GM21717 (cell line): ENCODE data around the gene CBS.
"Not testable (repeated sequence)": the region's sequence is repeated elsewhere in the genome, so short reads cannot be mapped to it uniquely, and the experiment has no call there.

Experiments used
- ATAC-seq: cut with Tn5 transposase; IDR thresholded peaks from one replicate; pipeline ENCODE4 v1.9.1; 2021; ENCODE audit warnings: mild to moderate bottlenecking, moderate library complexity; ENCODE audit not compliant: unreplicated experiment

The CBS gene

DNA sequence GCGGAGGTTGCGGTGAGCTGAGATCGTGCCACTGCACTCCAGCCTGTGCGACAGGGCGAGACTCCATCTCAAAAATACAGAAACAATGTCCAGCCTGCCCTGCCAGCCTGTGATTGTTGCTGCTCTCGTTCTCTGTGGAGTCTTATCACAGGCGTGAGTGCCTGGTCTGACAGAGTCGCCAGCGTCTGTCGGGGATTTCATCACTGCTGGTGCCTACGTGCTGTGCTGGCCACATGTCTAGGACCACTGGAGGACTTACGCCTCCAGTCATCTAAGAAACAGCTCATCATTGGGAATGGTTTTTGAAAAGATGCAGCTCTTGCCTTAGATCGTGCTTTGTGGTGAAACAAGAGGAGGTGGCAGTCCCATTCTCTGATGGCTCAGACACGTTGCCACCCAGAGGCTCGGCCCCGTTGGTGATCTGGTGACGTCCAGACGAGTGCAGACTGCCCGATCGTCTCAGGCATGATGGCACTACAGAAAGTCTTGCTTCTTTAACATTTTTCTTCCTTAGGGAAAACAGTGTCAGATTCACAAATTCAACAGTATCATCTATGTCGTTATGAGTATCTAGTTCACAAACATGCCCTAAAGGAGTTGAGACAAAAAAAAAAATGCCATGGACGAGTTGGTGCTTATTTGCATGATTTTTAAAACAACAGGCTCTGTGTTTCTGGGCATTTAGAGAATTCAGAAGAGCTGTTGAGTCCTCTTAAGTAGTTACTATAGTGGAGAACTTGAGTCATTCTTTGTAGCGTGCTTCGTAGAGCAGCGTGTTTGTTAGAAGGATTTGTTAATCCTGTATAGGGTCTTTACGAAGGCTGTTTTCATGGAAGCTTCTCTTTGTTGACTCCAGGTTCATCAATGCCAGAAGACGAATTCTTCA is 47.5 kb downstream of the CBS start:
- ATAC-seq: no peak

DNA sequence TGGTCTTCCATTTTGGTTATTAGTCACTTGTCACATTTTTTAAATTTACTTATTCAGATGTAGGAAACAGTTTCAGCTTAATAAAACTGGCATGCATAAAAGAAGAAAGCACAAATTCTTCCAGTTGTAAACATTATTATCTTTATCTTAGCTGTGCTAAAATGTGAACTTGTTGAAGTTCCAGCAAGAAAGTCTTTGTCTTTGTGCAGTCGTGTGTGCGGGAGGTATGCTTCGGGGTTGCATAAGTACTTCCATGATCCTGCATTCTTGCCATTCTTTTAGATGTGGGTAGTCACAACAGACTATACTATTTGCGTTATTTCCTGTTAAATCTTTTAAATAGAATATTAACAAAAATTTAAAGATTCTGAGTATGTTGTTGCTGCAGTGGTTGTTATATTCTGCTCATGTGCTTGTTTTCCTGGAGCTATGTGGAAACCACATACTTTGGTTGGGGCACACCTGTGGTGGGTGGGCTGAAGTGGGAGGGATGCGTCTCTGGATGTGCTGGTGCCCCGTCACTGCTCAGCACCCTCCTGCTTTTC is 49.9 kb downstream of the CBS start:
- ATAC-seq: no peak

DNA sequence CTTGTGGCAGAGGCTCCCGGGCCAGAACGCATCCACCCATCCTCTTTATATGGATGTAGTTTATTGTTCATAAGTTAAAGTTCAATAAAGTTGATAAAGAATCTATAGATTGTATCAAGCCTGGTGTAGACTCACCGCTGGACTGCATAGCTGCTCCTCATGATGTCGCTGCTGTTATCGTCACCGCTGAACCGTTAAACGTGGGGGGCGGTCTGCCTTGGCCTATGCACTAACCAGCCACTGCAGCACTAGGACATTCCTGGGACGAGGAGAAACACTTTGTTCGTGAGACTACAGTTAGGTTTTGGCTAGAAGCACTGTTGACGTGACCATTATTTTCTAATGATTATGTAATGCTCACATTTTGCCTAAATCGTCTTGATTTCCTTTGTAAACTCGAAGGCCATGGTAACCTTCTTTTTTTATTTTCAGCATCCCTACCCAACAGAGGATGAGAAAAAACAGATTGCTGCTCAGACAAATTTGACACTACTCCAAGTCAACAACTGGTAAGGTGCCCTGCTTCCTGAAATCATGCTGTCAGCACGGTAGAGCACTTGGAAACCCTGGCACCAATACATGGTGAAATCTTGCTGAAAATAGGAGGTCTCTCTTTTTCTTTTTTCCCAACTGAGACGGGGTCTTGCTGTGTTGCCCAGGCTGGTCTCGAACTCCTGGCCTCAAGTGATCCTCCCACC is 51.0 kb downstream of the CBS start:
- ATAC-seq: no peak

DNA sequence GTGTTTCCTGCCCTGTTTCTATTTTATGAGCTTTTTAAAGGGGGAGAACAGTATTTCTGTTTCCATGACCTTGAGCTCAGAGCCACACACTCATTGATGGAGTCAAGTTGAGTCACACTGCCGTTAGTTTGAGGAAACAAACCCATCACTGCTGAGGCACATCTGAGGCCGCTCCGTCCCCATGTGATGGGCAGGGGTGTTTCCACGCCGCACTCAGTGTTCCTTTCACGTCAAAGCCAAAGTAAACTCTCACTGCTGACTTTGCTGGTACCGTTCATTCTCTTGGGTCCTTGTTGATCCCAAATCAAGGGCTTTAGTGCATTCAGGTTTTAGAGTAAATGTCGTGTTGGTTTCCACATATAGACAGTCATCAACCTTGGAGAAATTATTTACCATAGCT is 52.5 kb downstream of the CBS start:
- no peak for ATAC-seq

DNA sequence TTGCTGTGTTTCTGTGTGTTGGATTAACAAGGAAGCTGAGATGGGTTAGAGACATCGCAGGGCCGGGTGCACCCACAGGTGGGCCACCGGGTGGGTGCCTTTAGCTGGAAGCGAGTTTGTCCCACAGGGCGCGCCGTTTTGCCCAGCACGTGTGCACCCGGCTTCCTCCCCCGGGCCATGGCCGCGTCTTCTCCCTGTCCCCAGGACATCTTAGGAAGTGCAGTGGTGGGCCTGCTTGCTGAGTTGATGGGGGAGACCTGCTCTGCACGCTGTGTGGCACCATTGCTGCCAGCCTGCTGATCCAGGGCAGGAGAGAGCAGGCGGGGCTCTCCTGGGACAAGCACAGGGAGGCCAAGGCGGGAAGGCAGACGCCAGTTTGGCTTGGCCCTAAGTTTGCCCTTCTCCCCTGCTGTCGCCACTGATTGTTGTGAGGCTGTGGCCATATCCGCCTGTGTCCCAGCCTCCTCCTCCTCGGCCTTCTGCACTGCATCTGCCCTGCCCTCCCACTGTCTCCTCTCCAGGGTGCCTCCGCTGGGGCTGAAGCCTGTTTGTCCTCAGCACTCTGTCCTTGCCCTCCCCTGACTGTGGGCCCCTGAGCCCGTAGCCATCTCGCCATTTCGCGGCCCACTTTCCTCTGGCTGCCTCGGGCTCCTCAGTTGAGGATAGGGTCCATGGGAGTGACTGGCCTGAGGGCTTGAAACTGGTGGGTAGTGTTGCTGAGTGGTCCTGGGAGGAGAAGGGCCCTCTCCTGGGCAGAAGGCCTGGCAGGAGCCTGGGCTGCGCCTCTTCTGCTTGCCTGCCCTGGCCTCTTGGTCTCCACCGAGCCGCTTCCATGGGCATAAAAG is 53.7 kb downstream of the CBS start:
- ATAC-seq: no peak

DNA sequence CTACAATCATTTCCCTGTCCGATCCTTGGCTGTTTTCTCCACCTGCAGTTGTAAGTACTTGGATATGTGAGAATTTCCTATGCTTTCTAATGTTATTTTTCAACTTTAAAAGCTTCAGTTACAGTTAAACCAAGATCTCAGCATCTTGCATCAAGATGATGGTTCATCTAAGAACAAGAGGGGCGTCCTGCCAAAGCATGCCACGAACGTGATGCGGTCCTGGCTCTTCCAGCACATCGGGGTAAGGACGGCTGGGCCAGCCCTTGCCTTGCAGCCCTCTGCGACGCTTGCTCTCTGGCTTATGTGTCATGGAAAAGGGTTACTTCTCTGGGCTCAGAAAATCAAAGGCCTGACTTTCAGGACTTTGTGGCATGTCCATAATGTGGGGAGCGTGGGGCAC is 54.4 kb downstream of the CBS start:
- no peak for ATAC-seq

DNA sequence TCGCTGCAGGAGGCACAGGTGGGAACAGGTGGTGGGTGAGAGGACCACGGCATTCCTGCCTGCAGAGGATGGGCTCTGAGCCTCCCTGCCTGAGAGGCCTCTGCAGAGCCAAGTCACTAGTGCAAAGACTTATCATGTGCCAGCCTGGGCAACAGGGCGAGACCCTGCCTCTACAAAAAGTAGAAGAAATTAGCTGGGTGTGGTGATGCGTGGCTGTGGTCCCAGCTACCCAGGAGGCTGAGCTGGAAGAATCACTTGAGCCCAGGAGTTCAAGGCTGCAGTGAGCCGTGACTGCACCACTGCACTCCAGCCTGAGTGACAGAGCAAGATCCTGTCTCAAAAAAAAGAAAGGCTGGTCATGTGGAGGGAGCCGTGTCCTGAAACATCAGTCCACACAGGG is 54.9 kb downstream of the CBS start:
- ATAC-seq: no peak

DNA sequence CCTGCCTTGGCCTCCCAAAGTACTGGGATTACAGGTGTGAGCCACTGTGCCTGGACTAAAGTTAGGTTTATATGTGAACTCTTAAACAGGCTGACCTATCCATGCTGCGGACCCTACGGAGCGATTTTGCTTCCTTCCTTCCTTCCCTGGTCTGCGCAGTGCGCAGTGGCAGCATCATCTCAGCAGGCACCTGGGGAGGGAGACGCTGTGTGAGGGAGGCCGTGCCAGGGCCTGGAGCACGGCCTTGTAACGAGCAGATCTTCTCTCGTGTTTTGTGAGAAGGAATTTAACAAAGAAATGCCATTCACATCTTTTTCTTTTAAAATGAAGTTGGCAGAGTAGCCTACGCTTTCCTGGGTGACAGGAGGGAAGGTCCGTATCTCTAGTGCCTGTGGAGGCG is 55.5 kb downstream of the CBS start:
- no peak for ATAC-seq

DNA sequence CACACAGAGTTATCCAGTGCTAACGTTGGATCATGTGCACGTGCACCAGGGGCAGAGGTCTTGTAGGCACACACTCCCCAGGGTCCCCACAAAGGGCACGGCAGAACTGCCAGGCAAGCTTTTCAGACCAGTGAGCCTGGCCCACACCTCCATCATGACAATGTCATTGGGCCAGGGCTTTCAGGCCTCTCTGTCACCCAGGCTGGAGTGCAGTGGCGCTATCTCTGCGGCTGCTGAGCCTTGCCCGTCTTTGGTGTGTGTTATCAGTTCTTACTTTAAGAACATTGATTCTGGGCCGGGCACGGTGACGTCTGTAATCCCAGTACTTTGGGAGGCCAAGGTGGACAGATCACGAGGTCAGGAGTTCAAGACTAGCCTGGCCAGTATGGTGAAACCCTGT is 57.1 kb downstream of the CBS start:
- ATAC-seq: no peak

DNA sequence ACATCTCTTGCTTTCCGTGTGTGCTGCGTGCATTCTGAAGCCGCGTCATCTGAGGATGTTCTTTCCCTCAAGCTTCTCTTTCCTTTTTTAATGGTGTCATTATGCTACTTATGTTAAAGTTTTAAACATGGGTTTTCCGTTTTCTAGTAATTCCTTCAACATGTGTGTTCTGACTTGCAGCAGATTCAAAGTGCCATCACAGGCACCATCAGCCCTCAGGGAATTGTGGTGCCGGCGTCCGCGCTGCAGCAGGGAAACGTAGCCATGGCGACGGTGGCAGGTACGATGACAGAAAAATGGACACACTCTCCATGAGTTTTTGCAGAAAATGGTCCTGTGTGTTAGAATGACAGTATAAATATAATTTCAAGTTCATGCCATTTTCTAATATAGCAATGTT is 58.9 kb downstream of the CBS start:
- ATAC-seq: no peak

DNA sequence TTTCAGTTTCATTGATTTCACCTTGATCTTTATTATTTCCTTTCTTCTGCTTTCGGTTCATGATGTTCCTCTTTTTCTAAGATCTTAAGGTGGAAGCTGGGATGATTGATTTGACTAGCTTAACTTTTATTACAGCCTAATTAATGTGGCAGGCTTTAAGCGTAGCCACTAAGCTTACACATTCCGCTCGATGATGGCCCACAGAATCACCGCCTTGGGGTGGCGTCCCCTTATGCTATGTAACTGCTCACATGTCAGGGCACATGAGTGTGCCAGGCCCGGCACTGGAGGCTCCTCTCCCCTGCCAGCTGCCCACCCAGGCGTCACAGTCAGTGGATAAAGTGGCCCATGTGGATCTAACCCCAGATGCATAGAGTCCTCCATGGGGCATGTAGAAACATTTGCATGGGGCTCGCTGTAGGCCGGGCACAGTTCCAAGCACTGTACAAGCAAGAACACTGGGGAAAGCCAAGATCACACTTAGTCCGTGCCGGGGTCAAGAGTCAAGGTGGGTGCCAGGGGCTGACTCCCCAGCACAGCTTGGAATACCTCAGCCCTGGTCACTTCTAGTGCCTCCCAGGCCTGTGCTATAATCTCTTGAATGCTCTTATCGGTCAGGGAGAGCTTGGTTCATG is 59.6 kb downstream of the CBS start:
- no peak for ATAC-seq

DNA sequence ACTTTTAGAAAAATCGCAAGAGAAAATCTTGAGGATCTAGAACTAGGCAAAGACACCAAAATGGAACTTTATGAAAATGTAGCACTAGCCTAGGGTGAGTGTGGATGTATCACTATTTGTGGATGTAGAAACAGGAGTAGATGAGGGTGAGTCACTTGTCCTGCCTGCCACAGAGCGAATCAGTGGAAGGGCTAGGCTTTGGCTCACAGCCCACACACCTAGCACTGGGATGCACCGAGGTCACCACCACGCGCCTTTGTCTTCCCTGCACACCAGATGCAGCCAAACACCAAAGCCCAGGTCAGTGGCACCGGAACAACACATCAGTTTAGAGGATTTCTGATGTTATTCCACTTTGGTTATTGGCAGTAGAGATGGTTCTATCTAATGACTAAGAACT is 63.0 kb downstream of the CBS start:
- ATAC-seq: no peak

DNA sequence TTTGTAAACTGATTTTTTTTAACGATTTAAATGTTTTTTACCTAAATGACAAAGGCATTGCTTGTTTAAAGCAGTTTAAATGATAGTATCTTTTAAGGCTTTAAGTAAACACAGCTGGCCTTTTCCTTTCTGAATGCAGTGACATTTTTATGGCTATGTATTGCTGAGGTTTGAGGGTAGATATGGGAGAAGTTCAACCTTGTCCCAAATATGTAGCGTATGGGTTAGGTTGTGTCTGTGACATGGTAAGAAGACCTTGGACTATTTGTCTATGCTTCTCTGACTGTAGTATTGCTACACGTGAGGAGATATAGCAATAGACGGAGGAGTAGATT is 68.8 kb downstream of the CBS start:
- ATAC-seq: no peak

DNA sequence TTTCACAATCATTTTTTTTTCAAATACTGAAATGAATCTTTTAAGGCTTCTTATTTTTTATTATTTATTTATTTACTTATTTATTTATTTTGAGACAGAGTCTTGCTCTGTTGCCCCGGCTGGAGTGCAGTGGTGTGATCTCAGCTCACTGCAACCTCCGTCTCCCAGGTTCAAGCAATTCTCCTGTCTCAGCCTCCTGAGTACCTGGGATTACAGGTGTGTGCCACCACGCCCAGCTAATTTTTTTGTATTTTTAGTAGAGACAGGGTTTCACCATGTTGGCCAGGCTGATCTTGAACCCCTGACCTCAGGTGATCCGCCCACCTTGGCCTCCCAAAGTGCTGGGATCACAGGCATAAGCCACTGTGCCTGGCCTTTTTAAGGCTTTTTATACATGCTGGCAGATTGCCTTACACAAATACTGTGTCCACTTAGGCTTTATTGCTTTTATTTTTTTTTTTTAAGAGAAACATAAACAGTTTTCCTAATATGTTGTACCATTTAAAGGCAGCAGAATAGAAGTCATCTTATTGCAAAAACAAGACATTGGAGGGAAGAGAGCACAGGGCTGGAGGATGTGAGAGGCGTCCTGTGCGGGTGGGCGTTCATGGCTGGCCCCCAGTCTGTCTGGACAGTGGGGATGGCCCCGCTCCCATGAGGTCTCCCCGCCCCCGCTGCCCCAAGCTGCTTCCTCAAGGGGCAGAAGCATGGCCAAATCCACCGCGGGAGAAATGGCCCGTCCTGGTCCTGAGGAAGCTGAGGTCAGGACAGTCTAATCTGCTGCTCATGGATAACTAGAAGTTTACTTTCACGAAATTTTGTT is 69.4 kb downstream of the CBS start:
- not testable (repeated sequence) for ATAC-seq

DNA sequence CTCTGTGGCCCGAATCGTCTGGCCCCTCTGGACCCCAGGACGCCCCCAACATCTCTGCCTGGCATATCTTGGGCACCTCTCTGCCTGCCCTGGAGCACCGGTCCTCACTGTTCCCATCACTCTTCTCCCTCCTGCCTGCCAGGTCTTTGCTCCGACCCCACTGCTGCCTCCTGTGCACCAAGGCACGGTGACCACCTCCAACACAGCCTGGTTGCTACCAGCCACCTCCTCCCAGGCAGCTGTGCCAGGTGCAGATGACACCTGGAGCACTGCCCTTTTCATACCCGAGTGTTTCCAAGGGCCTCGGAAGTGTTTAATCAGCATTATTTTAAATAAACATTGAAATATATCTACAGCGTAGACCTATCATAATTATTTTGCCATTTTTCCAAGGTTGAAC is 70.0 kb downstream of the CBS start:
- ATAC-seq: no peak

DNA sequence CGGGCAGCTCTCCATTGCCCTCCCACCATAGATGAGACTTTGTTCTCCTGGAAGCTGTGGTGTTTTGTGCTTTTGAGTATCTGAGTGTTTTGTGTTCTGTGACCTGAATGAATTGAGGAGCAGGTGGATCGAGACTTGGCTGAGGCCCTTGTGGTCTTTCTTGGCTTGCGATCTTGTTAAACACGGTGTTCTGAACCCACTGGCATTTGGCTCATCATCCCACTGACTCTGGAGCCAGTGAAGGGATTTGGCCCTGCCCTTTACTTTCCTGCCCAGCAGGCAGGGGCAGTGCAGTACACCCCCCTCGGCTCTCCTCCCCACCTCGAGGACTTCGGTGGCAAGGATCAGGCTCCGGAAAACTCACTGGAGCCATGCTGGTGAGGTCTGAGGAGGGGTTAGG is 70.7 kb downstream of the CBS start:
- ATAC-seq: no peak
